ENCODE measurements around the gene MORF4L2. TPM values are rescaled to one million over a fixed set of nuclear protein-coding genes. Genes with fewer than 3 reads are reported as not detected.

MORF4L2 gene, protein sequence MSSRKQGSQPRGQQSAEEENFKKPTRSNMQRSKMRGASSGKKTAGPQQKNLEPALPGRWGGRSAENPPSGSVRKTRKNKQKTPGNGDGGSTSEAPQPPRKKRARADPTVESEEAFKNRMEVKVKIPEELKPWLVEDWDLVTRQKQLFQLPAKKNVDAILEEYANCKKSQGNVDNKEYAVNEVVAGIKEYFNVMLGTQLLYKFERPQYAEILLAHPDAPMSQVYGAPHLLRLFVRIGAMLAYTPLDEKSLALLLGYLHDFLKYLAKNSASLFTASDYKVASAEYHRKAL
- total RNA-seq: 100 to 1,000 TPM; 299 to 400 (median 353) TPM

GRCh38 chrX:103686199-103687072 is at the start of gene MORF4L2:
Gene MORF4L2, minus strand, starts transcription at chrX:103686699. Its CDS starts 9,672 bp downstream, at chrX:103677027.
- TF ChIP-seq EP300 (IDR thresholded peaks at IDR 0.05): no peak
- TF ChIP-seq POLR2AphosphoS5 (IDR thresholded peaks at IDR 0.05): peak; percentile 97 to 99
- TF ChIP-seq CTCF (IDR thresholded peaks at IDR 0.05): no peak
- peak; percentile 73 for TF ChIP-seq POLR2A (IDR thresholded peaks at IDR 0.05; ENCODE audit: low read depth)
- Histone ChIP-seq H3K9me3 (no peaks in the 10 kb centered on the region), H3K4me1 (peaks cover 2 to 33% (median 18%) of the 10 kb centered on the region in 4 donors), H3K4me3 (peak within 1 kb of the TSS; percentile 55 to 64 (median 62)), H3K36me3 (peaks cover 0 to 34% (median 15%) of the 10 kb centered on the region in 4 donors), H3K27me3 (no peaks in the 10 kb centered on the region), H3K27ac (replicated peaks in 1 of 4) (peak within 1 kb of the TSS; percentile 91 to 95 (median 94))
- 20% methylated on average over 34 of the region's 37 CpGs for WGBS
- peak; percentile 97 for DNase-seq (ENCODE audit: extremely low spot score)
- intact Hi-C loops (cut with DNase I): loop anchor here (5.0 kb wide), 1 partner anchor 154 kb away; no protein-coding TSS in a partner anchor

GRCh38 chrX:103734125-103734760 is 47.7 kb upstream of the MORF4L2 start:
- Histone ChIP-seq H3K4me3 (no peak overlapping the region), H3K4me1 (peaks cover 0 to 4% (median 0%) of the 10 kb centered on the region in 4 donors), H3K27me3 (peaks cover 0 to 9% (median 0%) of the 10 kb centered on the region in 4 donors), H3K27ac (replicated peaks in 1 of 4) (no peak overlapping the region), H3K9me3 (no peaks in the 10 kb centered on the region), H3K36me3 (no peaks in the 10 kb centered on the region)
- WGBS: 70% methylated on average over 4 of the region's 4 CpGs
- no peak for DNase-seq (ENCODE audit: extremely low spot score)
- intact Hi-C loops (cut with DNase I): no loop called here
- TF ChIP-seq POLR2AphosphoS5 (IDR thresholded peaks at IDR 0.05) (no peak), CTCF (IDR thresholded peaks at IDR 0.05) (no peak), POLR2A (IDR thresholded peaks at IDR 0.05; ENCODE audit: low read depth) (no peak), EP300 (IDR thresholded peaks at IDR 0.05) (no peak)

DNA sequence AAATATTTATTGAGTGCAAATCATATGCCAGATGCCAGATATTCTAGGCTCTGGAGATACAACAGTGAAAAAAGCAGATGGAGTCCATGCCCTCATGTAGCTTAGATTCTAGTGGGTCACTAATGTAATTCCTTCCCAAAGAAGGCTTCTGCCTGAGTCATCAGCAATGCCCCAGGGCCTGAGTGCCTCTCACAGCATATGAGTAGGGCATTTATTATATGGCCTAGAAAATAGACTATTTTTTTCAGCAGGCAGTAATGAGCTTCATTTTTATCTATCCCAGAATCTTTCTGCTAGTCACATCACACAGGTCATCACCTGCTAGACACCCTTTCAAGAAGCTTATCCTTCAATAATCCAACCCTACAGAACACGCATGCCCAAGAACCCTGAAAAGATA is 46.5 kb upstream of the MORF4L2 start:
- no peak for TF ChIP-seq CTCF (IDR thresholded peaks at IDR 0.05)
- no peak for TF ChIP-seq EP300 (IDR thresholded peaks at IDR 0.05)
- no peak for TF ChIP-seq POLR2A (IDR thresholded peaks at IDR 0.05; ENCODE audit: low read depth)
- TF ChIP-seq POLR2AphosphoS5 (IDR thresholded peaks at IDR 0.05): no peak
- intact Hi-C loops (cut with DNase I): no loop called here

DNA sequence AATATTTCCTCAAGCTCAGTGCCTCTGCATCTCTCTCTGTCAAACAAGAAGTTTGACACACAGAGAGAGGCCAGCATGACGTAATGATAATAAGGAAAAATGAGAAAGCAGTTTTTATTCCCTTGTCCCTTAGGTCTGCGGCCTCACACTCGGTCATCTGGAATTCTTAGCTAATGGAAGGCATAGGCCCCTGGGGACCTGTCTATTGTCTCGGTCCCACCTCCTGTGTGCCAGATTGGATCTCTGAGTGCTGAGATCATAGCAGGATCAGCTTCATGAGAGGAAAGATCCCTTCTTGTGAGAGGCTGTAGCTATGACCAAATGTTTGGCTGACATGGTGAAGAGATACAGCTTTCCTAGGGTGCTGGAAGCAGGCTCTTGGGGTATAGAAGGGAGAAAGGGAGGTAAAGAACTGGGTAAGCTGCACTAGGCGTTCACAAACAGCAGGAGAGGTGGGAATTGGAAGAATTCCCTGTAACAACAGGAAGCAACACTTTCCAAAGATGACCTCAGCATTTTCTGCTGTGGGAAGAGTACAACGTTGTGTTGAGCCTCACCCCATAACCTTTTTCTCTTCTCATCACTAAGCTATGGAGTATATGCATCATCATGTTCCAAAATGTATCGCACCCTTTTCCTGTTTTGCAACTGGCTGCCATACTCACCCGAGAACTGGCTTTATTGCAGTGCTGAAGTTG is 44.4 kb upstream of the MORF4L2 start:
- WGBS: 48% methylated on average over 8 of the region's 8 CpGs
- TF ChIP-seq POLR2AphosphoS5 (IDR thresholded peaks at IDR 0.05) (no peak), EP300 (IDR thresholded peaks at IDR 0.05) (no peak), CTCF (IDR thresholded peaks at IDR 0.05) (no peak), POLR2A (IDR thresholded peaks at IDR 0.05; ENCODE audit: low read depth) (no peak)
- intact Hi-C loops (cut with DNase I): no loop called here
- no peak for DNase-seq (ENCODE audit: extremely low spot score)
- no peaks in the 10 kb centered on the region for H3K9me3 ChIP-seq
- no peak overlapping the region for H3K27ac ChIP-seq (replicated peaks in 1 of 4)
- H3K36me3 ChIP-seq: no peaks in the 10 kb centered on the region
- H3K4me3 ChIP-seq: no peak overlapping the region
- H3K27me3 ChIP-seq: no peaks in the 10 kb centered on the region
- peaks cover 0 to 4% (median 0%) of the 10 kb centered on the region in 4 donors for H3K4me1 ChIP-seq

More for the DNA sequence above, 46.5 kb upstream of the MORF4L2 start:
- H3K4me1 ChIP-seq: peaks cover 0 to 4% (median 0%) of the 10 kb centered on the region in 4 donors
- no peaks in the 10 kb centered on the region for H3K36me3 ChIP-seq
- peaks cover 0 to 5% (median 0%) of the 10 kb centered on the region in 4 donors for H3K27me3 ChIP-seq
- 81% methylated on average over 1 of the region's 1 CpG for WGBS
- H3K4me3 ChIP-seq: no peak overlapping the region
- no peak overlapping the region for H3K27ac ChIP-seq (replicated peaks in 1 of 4)
- no peak for DNase-seq (ENCODE audit: extremely low spot score)
- no peaks in the 10 kb centered on the region for H3K9me3 ChIP-seq
